ENCODE results near the gene ADAMTS2.

ADAMTS2 gene

GRCh38 chr5:179263391-179264052 lies 81.7 kb downstream of the ADAMTS2 start:
- TF ChIP-seq CTCF (IDR thresholded peaks at IDR 0.05; ENCODE audit: insufficient read depth, low read length, missing control alignments) = no peak
- ChIA-PET POLR2A (no interaction called here), CTCF (interaction anchor here (1.2 kb wide), 1 partner anchor 230 kb away, joined by 3 read pairs; no protein-coding TSS in a partner anchor)
- H3K4me3 ChIP-seq (ENCODE audit: low read depth, low read length) = no peak overlapping the region
- no peak for DNase-seq (ENCODE audit: low read depth, low spot score)

DNA sequence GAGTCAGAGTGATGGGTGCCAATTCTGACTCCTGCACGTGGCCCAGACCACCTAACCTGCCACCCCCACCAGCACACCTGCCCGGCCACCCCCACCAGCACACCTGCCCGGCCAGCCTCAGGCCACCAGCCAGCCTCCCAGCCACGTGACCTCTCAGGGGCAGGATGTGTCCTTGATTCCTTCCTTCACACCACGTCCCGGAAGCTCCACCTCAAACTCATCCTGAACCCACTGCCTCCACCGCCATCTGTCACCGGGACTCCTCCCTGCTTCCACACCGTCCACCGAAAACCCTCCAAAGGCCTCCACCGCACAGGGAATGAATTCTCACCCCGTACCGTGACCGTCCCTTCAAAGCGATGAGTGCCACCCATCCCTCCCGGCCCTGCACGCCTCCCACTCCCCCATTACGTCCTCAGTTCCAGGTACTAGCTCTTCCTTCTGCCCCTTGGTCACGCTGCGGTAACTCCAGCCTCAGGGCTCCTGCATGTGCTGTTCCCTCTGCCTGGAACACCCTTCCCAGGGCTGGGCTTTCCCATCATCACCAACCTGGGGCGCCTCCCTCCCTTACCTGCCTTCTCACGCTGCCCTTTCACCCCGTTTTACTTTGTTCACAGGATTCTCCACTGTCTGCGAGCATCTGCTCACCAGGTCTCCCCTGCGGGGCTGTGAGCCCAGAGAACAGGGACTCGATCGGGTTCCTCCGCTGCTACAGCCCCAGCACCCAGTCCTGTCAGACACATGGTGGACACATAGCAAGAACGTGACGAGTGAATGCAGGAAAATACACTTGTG lies 82.9 kb downstream of the ADAMTS2 start:
- TF ChIP-seq CTCF (IDR thresholded peaks at IDR 0.05; ENCODE audit: insufficient read depth, low read length, missing control alignments) = no peak
- H3K4me3 ChIP-seq (ENCODE audit: low read depth, low read length) = no peak overlapping the region
- DNase-seq (ENCODE audit: low read depth, low spot score) = no peak
- CTCF ChIA-PET = interaction anchor here (1.1 kb wide), 1 partner anchor 95 kb away, joined by 3 read pairs; no protein-coding TSS in a partner anchor
- POLR2A ChIA-PET = no interaction called here

DNA sequence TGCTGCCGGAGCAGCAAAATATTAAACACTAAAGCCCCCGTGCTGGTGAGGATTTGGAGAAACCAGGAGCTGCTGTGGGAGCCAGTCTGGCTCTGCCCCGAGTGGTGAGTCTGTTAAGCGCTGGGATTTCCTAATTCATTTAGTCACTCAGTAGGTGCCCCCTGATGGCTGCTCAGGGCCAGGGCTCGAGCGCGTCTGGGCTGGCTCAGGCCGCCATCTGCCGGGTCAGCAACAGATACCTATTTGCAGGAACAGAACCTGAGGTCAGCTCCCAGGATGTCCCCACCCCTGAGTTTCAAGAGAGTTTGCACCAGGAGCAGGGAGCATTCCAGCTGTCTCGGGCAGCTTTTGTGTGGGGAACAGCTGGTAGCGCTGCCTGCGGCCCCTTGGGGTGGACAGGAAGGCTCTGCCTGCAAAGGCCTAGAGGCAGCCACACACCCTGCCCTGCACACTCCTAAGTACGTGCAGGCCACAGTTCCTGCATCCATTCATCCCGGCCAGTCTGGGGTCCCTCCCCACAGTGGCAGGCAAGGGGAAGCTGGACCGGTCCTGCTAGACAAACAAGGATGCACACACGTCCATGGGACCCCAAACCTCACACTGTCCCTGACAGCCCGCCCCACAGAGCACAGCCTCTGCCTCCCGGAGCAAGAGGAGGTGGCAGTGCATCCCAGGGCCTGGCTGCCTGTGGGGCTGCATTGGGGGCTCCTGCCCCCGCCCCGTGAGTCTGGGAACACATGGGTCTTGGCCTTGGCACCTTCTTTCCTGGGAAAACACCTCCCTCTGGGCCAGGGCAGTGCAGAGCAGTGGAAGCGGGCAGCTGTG lies 83.7 kb downstream of the ADAMTS2 start:
- peak; percentile 40 for TF ChIP-seq CTCF (IDR thresholded peaks at IDR 0.05; ENCODE audit: insufficient read depth, low read length, missing control alignments)
- ChIA-PET CTCF (interaction anchor here (1.1 to 1.2 kb wide), 2 partner anchors 94 to 95 kb away, joined by 3 read pairs; no protein-coding TSS in a partner anchor), POLR2A (no interaction called here)
- no peak for DNase-seq (ENCODE audit: low read depth, low spot score)
- H3K4me3 ChIP-seq (ENCODE audit: low read depth, low read length) = no peak overlapping the region

DNA sequence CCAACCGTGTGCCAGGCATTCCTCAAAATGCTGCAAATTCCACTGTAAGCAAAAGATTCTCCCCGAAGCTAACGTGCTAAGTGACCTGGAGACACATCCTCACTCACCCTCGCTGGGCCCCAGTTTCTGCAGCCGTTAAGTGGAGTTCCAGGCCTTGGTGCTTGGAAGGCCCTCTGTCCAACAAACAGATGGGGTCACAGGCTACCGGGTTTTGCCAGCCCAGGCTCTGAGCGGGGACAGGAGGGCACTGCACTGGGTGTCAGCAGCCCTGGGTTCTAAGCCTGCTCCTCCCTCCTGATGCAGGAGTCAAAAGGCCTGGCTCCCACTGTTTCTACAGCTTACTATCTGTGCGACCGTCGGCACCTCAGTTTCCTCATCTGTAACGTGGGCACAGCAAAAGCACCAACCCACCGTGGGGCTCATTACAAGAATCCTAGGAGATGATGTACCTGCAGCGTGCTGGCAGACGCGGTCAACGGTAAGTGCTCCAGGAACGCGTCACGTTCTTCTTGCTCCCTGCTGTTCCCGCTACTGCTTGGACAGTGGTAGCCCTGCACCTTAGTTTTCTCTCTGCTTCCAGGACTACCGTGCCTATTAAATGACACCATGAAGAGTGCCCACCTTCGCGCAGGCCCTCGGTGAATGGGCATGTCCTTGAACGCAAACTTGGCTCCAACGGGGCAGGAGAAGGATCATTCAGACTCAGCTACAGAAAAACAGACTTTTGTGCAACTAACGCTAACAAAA lies 84.8 kb downstream of the ADAMTS2 start:
- TF ChIP-seq CTCF (IDR thresholded peaks at IDR 0.05; ENCODE audit: insufficient read depth, low read length, missing control alignments) = no peak
- no peak overlapping the region for H3K4me3 ChIP-seq (ENCODE audit: low read depth, low read length)
- POLR2A ChIA-PET = no interaction called here
- no peak for DNase-seq (ENCODE audit: low read depth, low spot score)
- CTCF ChIA-PET = interaction anchor here (1.2 kb wide), 1 partner anchor 94 kb away, joined by 3 read pairs; no protein-coding TSS in a partner anchor

DNA sequence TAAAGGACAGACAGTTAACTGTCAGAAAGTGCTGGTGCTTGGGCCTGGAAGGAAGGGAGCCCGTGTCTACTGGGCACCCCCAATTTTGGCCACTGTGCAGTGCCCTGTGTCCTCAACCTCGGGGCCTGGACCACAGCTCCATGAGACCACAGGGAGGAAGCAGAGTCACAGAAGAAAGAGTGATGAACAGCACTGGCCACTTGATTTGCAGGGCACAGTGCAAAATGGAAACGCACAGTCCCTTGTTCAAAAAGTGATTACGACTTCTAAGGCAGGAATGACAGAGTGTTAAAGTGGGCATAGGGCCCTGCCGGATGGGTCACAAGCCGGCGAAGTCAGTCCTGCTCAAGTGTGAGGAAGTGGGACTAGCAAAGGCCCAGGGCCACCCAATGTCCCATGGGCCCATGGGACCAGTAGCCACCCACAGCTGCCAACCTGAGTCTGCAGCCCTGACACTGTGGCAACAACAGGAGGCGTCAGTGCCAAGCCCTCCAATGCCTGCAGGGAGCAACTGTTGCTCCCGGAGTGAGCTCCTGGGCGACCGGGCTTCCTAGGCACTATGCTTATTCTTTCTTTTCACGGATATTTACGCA lies 85.4 kb downstream of the ADAMTS2 start:
- ChIA-PET CTCF (no interaction called here), POLR2A (no interaction called here)
- no peak for TF ChIP-seq CTCF (IDR thresholded peaks at IDR 0.05; ENCODE audit: insufficient read depth, low read length, missing control alignments)
- no peak overlapping the region for H3K4me3 ChIP-seq (ENCODE audit: low read depth, low read length)
- no peak for DNase-seq (ENCODE audit: low read depth, low spot score)
